IMR-90 (cell line): ENCODE measurements around the gene CMTM1. TPM values are rescaled to one million over a fixed set of nuclear protein-coding genes. Genes with fewer than 3 reads are reported as not detected.

ENCODE experiments used
- ATAC-seq: fragments of 200-7000 bp; cut with Tn5 transposase; 2 replicates; pipeline ENCODE4 v1.9.1; 2020; ENCODE audit warnings: low read depth, mild to moderate bottlenecking, moderate library complexity
- BruUV-seq: library from RNA; stranded (reverse); fragments of 400-500 nt; replicated peaks from 2 replicates; lab custom pipeline; 2021; lab: Mats Ljungman, UMichigan
- CTCF ChIA-PET: fragments of 300-600 bp; formaldehyde crosslinking; extraction: SDS; loops from one replicate; lab custom pipeline; 2021; ENCODE audit warnings: antibody characterized with exemption; lab: Yijun Ruan, JAX
- POLR2A ChIA-PET: fragments of 300-600 bp; sonication (Branson Sonifier 250); formaldehyde crosslinking; loops from one replicate; lab custom pipeline; 2022; ENCODE audit warnings: antibody characterized with exemption; ENCODE audit not compliant: unreplicated experiment; lab: Charles Lee
- DNase-seq: peaks from one replicate; pipeline ENCODE4 v3.0.0; 2013
- H2AFZ ChIP-seq: replicated peaks from 2 replicates; pipeline ENCODE3; 2013; ENCODE audit warnings: low read length, mild to moderate bottlenecking; ENCODE audit not compliant: poor library complexity
- H2AK5ac ChIP-seq: 2 replicates; pipeline ENCODE4 v1.6.1; 2013; ENCODE audit warnings: low read depth, low read length, inconsistent platforms
- H2AK9ac ChIP-seq: replicated peaks from 2 replicates; pipeline ENCODE3; 2013; ENCODE audit warnings: mild to moderate bottlenecking, low read depth, low read length, moderate library complexity; ENCODE audit not compliant: poor library complexity
- H2BK120ac ChIP-seq: 2 replicates; pipeline ENCODE4 v1.6.1; 2013; ENCODE audit warnings: low read depth, low read length, inconsistent platforms
- H2BK15ac ChIP-seq: 3 replicates; pipeline ENCODE4 v1.6.1; 2013; ENCODE audit warnings: low read depth, low read length, inconsistent platforms
- H2BK20ac ChIP-seq: 2 replicates; pipeline ENCODE4 v1.6.1; 2013; ENCODE audit warnings: low read depth, mild to moderate bottlenecking, inconsistent platforms, low read length, moderate library complexity
- H2BK5ac ChIP-seq: 2 replicates; pipeline ENCODE4 v1.6.1; 2013; ENCODE audit warnings: mild to moderate bottlenecking, low read depth, low read length, inconsistent platforms; ENCODE audit not compliant: poor library complexity, severe bottlenecking
- H3K14ac ChIP-seq: replicated peaks from 2 replicates; pipeline ENCODE4 v1.6.1; 2013; ENCODE audit warnings: low read depth, low read length, inconsistent platforms
- H3K18ac ChIP-seq: 2 replicates; pipeline ENCODE4 v1.6.1; 2013; ENCODE audit warnings: low read depth, low read length, control low read depth
- H3K23ac ChIP-seq: 2 replicates; pipeline ENCODE4 v1.6.1; 2013; ENCODE audit warnings: low read depth, low read length, inconsistent platforms
- H3K27ac ChIP-seq: 2 replicates; pipeline ENCODE4 v1.5.1; 2013; ENCODE audit warnings: mild to moderate bottlenecking, control low read depth, low read length; ENCODE audit not compliant: insufficient read depth
- H3K27me3 ChIP-seq: 2 replicates; pipeline ENCODE4 v1.6.1; 2013; ENCODE audit warnings: low read length; ENCODE audit not compliant: control insufficient read depth, insufficient read depth
- H3K36me3 ChIP-seq: 2 replicates; pipeline ENCODE4 v1.6.1; 2013; ENCODE audit warnings: low read length, mixed read lengths; ENCODE audit not compliant: control insufficient read depth, insufficient read depth
- H3K4ac ChIP-seq: 2 replicates; pipeline ENCODE4 v1.6.1; 2013; ENCODE audit warnings: low read depth, low read length, inconsistent platforms
- H3K4me1 ChIP-seq: 2 replicates; pipeline ENCODE4 v1.6.1; 2013; ENCODE audit warnings: low read length, mixed read lengths; ENCODE audit not compliant: control insufficient read depth, insufficient read depth
- H3K4me2 ChIP-seq: 2 replicates; pipeline ENCODE4 v1.6.1; 2013; ENCODE audit warnings: low read depth, mild to moderate bottlenecking, control low read depth, low read length, moderate library complexity
- H3K4me3 ChIP-seq: 2 replicates; pipeline ENCODE4 v1.5.1; 2013; ENCODE audit warnings: low read depth, mild to moderate bottlenecking, control low read depth, low read length, moderate library complexity; ENCODE audit not compliant: insufficient read depth
- H3K56ac ChIP-seq: 2 replicates; pipeline ENCODE4 v1.6.1; 2013; ENCODE audit warnings: low read length, inconsistent platforms; ENCODE audit not compliant: insufficient read depth; ENCODE audit errors: extremely low read depth
- H3K79me1 ChIP-seq, 2 experiments: 2 replicates each; pipeline ENCODE4 v1.6.1; 2013; ENCODE audit warnings: low read length in 2 of 2, inconsistent platforms in 1 of 2, low read depth in 1 of 2
- H3K9ac ChIP-seq: 2 replicates; pipeline ENCODE4 v1.6.1; 2013; ENCODE audit warnings: low read depth, low read length, control low read depth
- H3K9me1 ChIP-seq: 2 replicates; pipeline ENCODE4 v1.6.1; 2013; ENCODE audit warnings: low read length, inconsistent platforms; ENCODE audit not compliant: insufficient read depth
- H3K9me3 ChIP-seq: 2 replicates; pipeline ENCODE4 v1.6.1; 2013; ENCODE audit warnings: low read length; ENCODE audit not compliant: control insufficient read depth, insufficient read depth
- H4K20me1 ChIP-seq: 2 replicates; pipeline ENCODE4 v1.6.1; 2013; ENCODE audit warnings: low read length, inconsistent platforms; ENCODE audit not compliant: insufficient read depth
- H4K5ac ChIP-seq: 2 replicates; pipeline ENCODE4 v1.6.1; 2013; ENCODE audit warnings: mild to moderate bottlenecking, low read depth, low read length, control low read depth
- H4K8ac ChIP-seq, 2 experiments: 2 replicates each; pipeline ENCODE4 v1.6.1; 2013; ENCODE audit warnings: low read depth in 2 of 2, low read length in 2 of 2, control low read depth in 1 of 2, inconsistent platforms in 1 of 2
- H4K91ac ChIP-seq: 2 replicates; pipeline ENCODE4 v1.6.1; 2013; ENCODE audit warnings: low read depth, low read length, inconsistent platforms; ENCODE audit not compliant: insufficient read depth
- CEBPB ChIP-seq: IDR thresholded peaks from 2 replicates; pipeline ENCODE4 v1.6.1; 2012; ENCODE audit warnings: low read depth, low read length, improper control_type of control experiment
- CHD1 ChIP-seq: IDR thresholded peaks from 2 replicates; pipeline ENCODE4 v1.6.1; 2012; ENCODE audit warnings: low read depth, low read length, improper control_type of control experiment
- FOS ChIP-seq: fragments of 150-350 bp; IDR thresholded peaks from 2 replicates; pipeline ENCODE4 v1.6.1; 2016; ENCODE audit warnings: low read depth, low read length
- MAFK ChIP-seq: IDR thresholded peaks from 2 replicates; pipeline ENCODE4 v1.6.1; 2012; ENCODE audit warnings: low read depth, low read length, improper control_type of control experiment
- MXI1 ChIP-seq: IDR thresholded peaks from 2 replicates; pipeline ENCODE4 v1.6.1; 2012; ENCODE audit warnings: low read depth, mild to moderate bottlenecking, low read length, moderate library complexity, borderline replicate concordance
- NFE2L2 ChIP-seq: fragments of 150-350 bp; IDR thresholded peaks from 2 replicates; pipeline ENCODE4 v1.6.1; 2016; ENCODE audit warnings: low read depth, mild to moderate bottlenecking, low read length
- POLR2A ChIP-seq: IDR thresholded peaks from 2 replicates; pipeline ENCODE4 v1.6.1; 2012; ENCODE audit warnings: mild to moderate bottlenecking, low read depth, low read length
- RAD21 ChIP-seq: IDR thresholded peaks from 2 replicates; pipeline ENCODE4 v1.6.1; 2012; ENCODE audit warnings: low read length, improper control_type of control experiment
- RCOR1 ChIP-seq: IDR thresholded peaks from 2 replicates; pipeline ENCODE4 v1.6.1; 2012; ENCODE audit warnings: mild to moderate bottlenecking, low read length, improper control_type of control experiment; ENCODE audit not compliant: insufficient replicate concordance
- RFX5 ChIP-seq: IDR thresholded peaks from 2 replicates; pipeline ENCODE4 v1.8.0; 2012; ENCODE audit warnings: low read depth, mild to moderate bottlenecking, low read length, moderate library complexity
- SMC3 ChIP-seq: fragments of 150-350 bp; IDR thresholded peaks from 2 replicates; pipeline ENCODE4 v1.6.1; 2016; ENCODE audit warnings: low read depth, mild to moderate bottlenecking, antibody characterized with exemption, low read length, moderate library complexity
- WGBS, 2 experiments: methylation state at CpG; one replicate each; pipeline versions ENCODE4 v1.1.5 to v1.1.7; 2013; ENCODE audit warnings: missing lambda C conversion rate in 2 of 2; ENCODE audit not compliant: insufficient read length in 1 of 2; ENCODE audit errors: extremely low coverage in 2 of 2; 5-methylcytosine and 5-hydroxymethylcytosine counted together
- dilution Hi-C: fragments of 300-500 bp; cut with HindIII; formaldehyde crosslinking; loops from one replicate; pipeline ENCODE4 v1.14.3; 2018; ENCODE audit warnings: low sequenced_read_pairs; ENCODE audit not compliant: unreplicated experiment
- in situ Hi-C: fragments of 300-500 bp; cut with MboI; formaldehyde crosslinking; loops from 3 replicates; pipeline ENCODE4 v1.14.3; 2019; ENCODE audit warnings: low sequenced_read_pairs, inconsistent platforms, mixed read lengths
- intact Hi-C: fragments of 100-400 bp; cut with micrococcal nuclease; formaldehyde crosslinking; loops from 2 replicates; pipeline ENCODE4 v1.10.0; 2022
- polyA plus RNA-seq, 3 experiments: library from polyadenylated mRNA; depleted of rRNA; stranded (reverse); fragments of >200 nt; gene quantifications; 2 replicates each; pipeline ENCODE4 v1.2.3, GENCODE V29; 2012; ENCODE audit warnings: low replicate concordance in 1 of 3
- total RNA-seq: library from RNA; depleted of rRNA; stranded (reverse); fragments of >200 nt; gene quantifications from 2 replicates; pipeline ENCODE4 v1.2.3, GENCODE V29; 2012
- TF ChIP-seq, protein P1 (sequence below): fragments of 150-350 bp; IDR thresholded peaks from 2 replicates; pipeline ENCODE4 v1.6.1; 2016; ENCODE audit warnings: low read depth, mild to moderate bottlenecking, low read length, moderate library complexity, borderline replicate concordance
- TF ChIP-seq, protein P2 (sequence below): fragments of 150-350 bp; IDR thresholded peaks from 2 replicates; pipeline ENCODE4 v1.6.1; 2017; ENCODE audit warnings: mild to moderate bottlenecking, antibody characterized with exemption, low read length, low read depth

The CMTM1 gene
- total and polyA plus RNA-seq, 2 of the 4 experiments (the other 2 are of a cell fraction), result 0.54 to 2.1 TPM

DNA sequence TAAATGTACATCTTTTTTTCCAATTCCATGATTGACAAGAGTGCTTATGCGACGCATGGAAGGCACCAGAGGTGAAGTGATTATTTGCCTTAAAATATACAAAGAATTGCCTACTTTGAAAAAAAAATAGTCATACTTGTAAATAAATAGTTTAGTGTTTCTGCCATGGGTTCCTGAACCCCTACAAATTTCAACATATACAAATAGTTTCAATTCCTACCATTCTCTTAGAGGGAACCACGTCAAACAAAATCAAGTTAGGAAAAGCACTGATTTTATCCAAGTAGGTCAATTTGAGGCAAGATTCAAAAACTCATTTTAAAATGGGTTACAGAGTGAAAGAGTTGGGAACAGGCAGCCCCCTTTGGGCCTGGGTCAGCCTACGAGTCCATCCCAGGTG, 49.9 kb downstream of the CMTM1 start:
- peak overlapping the region; percentile 54 for H2BK20ac ChIP-seq
- peaks cover 9% of the 10 kb centered on the region; the same call in 1 of the 2 replicates for H4K20me1 ChIP-seq
- H4K8ac ChIP-seq, result peak overlapping the region; percentile 46 to 64; a peak in 2 of 4 replicates
- peak overlapping the region; percentile 30; the same call in 1 of the 2 replicates for H3K4me2 ChIP-seq
- intact Hi-C loops (no loop called here), in situ Hi-C loops (no loop called here), dilution Hi-C loops (no loop called here)
- peak overlapping the region; percentile 70 for H4K5ac ChIP-seq
- peak overlapping the region; percentile 53 for H2AK9ac ChIP-seq
- H3K9me1 ChIP-seq, result peaks cover 27% of the 10 kb centered on the region
- H2AFZ ChIP-seq, result no peak overlapping the region
- peaks cover 30% of the 10 kb centered on the region for H3K36me3 ChIP-seq
- H3K4ac ChIP-seq, result peak overlapping the region; percentile 68
- no peak for TF ChIP-seq POLR2A
- no peak for TF ChIP-seq MAFK
- TF ChIP-seq SMC3, result no peak
- TF ChIP-seq FOS, result no peak
- no peak for TF ChIP-seq CHD1
- TF ChIP-seq CEBPB, result no peak
- TF ChIP-seq, protein P1, sequence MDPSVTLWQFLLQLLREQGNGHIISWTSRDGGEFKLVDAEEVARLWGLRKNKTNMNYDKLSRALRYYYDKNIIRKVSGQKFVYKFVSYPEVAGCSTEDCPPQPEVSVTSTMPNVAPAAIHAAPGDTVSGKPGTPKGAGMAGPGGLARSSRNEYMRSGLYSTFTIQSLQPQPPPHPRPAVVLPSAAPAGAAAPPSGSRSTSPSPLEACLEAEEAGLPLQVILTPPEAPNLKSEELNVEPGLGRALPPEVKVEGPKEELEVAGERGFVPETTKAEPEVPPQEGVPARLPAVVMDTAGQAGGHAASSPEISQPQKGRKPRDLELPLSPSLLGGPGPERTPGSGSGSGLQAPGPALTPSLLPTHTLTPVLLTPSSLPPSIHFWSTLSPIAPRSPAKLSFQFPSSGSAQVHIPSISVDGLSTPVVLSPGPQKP, result no peak
- no peak for TF ChIP-seq MXI1
- no peak for TF ChIP-seq RCOR1
- TF ChIP-seq, protein P2, sequence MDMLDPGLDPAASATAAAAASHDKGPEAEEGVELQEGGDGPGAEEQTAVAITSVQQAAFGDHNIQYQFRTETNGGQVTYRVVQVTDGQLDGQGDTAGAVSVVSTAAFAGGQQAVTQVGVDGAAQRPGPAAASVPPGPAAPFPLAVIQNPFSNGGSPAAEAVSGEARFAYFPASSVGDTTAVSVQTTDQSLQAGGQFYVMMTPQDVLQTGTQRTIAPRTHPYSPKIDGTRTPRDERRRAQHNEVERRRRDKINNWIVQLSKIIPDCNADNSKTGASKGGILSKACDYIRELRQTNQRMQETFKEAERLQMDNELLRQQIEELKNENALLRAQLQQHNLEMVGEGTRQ, result no peak
- no peak for TF ChIP-seq RFX5
- no peak for TF ChIP-seq NFE2L2
- TF ChIP-seq RAD21, result no peak
- H3K9me3 ChIP-seq, result no peaks in the 10 kb centered on the region
- peak overlapping the region; percentile 75; the same call in 1 of the 2 replicates for H3K27ac ChIP-seq
- ATAC-seq (no peak), DNase-seq (no peak)
- POLR2A ChIA-PET, result no interaction called here
- peak overlapping the region; percentile 82 for H4K91ac ChIP-seq
- H2BK120ac ChIP-seq, result peak overlapping the region; percentile 79
- no peaks in the 10 kb centered on the region for H3K27me3 ChIP-seq
- no peak overlapping the region for H3K9ac ChIP-seq
- H2AK5ac ChIP-seq, result peak overlapping the region; percentile 95
- WGBS, 2 experiments, result no CpG with 5 or more reads among the region's 4 CpGs
- peak overlapping the region; percentile 67; the same call in 2 of the 3 replicates for H2BK15ac ChIP-seq
- peak overlapping the region; percentile 81 for H3K23ac ChIP-seq
- no TSS peak for BruUV-seq
- H3K4me1 ChIP-seq, result peaks cover 37% of the 10 kb centered on the region
- H3K56ac ChIP-seq, result no peak overlapping the region
- H3K14ac ChIP-seq, result peak overlapping the region; percentile 70
- H3K79me1 ChIP-seq, result 0 out of 4 replicates have a peak, but pooled peaks cover 0 to 6% of the 10 kb centered on the region in 2 experiments
- no peak overlapping the region for H3K4me3 ChIP-seq
- peak overlapping the region; percentile 69 for H2BK5ac ChIP-seq
- CTCF ChIA-PET, result no interaction called here
- peak overlapping the region; percentile 89 for H3K18ac ChIP-seq
